NCI-H524 treated with DMSO at 0.1 percent for 48 hours (cell line): ENCODE results near the gene MAP2.

Experiments used
- DNase-seq: peaks from one replicate; lab custom pipeline; 2025; lab: John Stamatoyannopoulos, UW

The MAP2 gene

DNA sequence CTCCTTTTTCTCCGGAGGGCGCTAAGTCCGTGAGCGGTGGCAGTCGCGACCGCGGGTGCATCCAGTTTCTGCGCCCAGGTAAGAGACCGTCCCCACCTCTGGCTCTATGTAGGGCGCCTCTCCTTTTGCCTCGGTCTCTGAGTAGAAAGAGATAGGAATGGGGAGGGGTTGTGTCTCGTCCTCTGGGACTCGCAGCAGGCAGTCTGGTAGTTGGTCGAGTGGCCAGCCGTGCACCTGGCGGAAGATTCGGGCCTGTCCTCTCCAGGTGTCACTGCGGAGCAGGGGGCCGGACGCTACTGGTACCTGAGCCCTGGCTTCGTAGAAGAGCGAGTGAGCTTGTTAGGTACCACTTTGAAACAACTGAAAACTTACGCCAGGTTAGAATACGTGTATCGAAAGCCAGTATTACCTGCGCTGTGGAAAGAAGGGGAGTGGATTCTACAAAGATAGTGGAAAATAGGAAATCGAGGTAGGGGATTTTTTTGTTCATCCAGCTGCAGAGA is 403 bp downstream of the MAP2 start:
- DNase-seq: peak; percentile 6

DNA sequence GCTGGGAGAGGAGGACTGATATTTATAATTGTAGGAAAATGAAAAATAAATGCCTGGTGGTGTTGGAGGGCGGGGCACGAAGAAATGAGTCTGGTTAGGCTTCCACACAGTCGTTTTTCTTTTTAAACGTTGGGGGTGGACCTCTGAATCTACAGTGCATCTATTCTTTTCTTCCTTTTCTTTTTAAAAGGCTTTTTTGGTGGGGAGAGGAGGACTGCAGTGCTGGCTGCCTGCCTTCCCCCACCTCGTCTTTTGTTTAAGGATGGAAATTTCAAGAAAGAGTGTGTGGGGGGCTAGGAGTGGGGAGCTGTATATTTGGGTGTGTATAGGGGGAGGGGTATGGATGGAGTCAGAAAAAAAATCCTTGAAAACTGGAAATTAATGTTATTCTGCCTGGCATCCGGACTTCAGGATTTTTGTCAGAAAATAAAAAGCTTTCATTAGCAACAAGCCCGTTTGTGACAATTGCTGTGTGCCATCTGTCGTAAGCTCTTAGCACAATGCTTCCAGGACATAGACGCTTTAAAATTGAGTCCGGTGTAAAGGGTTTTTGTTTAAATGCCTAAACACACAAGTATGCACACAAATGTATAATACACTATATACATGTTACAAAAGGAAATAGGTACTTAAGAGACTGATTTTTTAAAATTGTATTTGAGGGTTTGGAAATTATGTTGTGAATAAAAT is 1.1 kb downstream of the MAP2 start:
- DNase-seq: peak; percentile 2

DNA sequence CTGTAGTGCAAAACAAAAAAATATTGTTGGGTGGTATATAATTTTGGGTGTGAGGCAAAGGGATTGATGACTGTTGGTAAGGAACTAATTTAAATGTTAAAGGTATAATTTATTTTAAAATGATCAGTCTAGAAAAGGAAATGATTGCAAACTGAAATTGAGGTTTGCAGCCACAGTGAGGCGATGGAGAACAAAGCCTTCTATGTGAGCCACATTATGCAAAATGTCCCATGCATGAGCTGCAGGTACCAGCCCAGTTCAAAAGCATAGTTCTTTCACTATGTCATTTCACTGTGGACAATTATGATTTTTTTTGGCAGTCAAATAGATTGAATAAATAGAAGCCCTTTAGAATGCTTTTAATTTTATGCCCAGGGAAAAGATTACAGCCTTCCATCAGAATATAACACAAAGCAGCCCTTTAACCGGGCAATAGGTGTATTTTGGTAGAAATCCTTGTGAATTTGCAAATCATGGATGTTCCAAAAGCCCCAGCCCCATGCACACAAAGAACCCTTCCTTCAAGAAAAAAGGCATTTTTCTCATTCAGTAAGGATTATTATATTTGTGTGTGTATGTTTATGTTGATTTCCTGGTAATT is 1.7 kb downstream of the MAP2 start:
- peak; percentile 8 for DNase-seq

DNA sequence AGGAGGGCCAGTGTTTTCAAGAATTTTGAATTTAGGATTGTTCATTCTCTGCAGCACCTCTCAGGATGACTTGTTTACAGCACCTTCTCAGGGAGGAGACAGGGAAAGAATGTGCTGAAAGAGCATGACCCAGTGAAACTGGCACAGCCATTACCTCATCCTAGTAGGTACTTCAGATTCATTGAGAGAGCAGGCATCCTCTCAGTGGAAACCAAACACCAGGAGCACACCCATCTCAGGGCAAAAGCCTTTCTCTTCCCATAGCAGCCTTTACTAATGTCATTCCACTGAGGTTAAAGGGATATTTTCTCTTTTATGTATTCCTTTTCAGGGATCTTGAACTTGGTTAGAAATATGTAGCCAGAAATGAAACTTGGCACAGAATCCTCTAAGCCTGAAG is 2.6 kb downstream of the MAP2 start:
- peak; percentile 76 for DNase-seq

DNA sequence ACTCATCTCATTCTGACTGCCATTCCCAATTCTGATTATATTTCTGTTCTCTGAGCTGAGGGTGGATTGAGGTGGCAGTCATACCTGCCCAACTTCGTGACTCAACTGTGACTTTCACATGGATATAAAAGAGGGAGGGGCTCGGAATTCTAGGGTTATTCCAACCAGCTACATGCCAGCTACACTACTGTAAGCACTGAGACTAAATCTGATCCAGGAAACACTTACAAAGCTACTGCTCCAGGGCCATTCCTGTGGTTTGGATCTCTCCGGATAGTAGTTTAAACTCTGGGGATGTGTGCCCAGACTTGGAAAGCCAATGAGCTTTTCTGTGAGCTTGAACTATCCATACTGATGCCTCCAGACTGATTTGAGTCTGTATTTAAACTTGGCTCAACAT is 7.9 kb downstream of the MAP2 start:
- DNase-seq: no peak

DNA sequence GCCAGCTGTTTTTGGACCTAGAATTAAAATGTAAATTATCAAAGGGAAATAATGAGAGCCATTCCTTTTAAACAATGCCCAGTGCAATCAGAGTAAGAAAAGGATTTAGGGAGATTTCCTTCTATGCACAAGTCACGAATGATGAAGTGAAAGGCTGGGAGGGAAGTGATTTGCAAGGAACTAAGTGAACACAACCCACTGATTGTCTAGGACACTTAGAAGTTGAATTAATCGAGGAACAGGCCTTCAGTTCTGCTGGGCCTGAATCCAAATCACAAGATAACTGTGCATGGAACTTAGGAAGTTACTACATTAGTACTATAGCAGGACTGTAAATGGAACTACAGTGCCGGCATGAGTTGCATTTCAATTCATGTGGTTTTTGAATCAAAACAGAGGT is 17.7 kb downstream of the MAP2 start:
- peak; percentile 6 for DNase-seq

DNA sequence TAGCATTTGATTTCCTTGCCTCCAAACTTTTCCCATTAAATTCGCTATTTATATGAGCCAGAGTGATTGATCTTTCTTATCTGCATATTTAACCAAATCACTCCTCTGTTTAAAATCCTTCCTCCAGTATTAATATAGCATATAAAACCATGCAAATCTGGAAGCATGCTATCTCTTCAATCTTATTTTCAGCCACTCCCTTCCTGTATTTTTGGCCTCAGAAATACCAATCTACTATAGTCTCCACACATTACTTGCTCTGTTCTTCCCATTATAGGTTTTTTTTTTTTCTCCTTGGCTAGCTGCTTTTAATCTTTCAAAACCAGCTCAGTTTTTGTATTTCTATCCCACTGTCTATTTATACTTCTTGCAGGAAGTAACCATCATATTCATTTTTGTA is 19.1 kb downstream of the MAP2 start:
- DNase-seq: no peak

DNA sequence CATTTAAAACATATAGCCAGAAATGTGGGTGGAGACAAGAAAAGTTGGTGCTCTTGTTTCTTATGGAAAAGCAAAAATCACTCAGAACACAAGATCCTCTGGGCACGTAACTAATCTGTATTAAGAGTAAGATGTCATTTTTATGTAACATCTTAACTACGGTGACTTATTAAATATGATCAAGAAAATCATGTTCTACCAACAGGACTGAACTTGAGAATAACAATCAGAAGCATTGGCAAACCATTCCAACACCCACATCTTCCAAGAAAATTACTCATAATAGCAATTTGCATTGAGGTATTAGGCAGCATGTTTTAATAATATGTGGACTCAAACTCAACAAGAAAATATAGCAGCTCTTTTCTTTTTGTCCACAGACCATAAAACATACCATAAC is 21.6 kb downstream of the MAP2 start:
- no peak for DNase-seq

DNA sequence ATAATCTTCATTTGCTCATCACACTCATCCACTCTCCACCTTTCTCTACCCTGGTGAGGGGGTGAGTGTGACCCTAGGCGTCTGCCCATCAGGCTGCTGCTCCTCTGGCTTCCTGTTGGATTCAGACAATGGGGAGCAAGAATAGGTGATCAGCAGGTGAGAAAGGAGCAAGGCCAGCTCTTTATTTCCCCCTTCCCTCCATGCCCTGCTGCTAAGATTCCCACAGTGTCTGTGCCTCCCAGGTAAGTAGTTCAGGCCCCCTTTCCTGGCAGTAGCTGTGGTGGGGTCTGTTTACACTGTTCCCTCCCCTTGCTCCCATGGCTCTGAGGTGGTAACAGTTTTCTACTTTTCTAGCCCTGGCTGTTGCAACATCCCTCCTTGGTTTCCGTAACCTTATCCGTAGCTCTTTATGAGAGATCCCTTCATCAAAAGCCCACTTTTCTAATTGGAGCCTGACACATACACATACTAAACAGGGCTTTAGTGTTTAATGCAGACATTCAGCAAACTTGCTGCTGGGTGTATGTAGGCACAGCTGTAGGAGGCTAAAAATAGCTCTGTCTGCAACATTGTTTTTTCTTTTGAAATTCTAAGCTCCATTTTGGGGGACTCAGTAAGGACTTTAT is 27.5 kb downstream of the MAP2 start:
- no peak for DNase-seq

DNA sequence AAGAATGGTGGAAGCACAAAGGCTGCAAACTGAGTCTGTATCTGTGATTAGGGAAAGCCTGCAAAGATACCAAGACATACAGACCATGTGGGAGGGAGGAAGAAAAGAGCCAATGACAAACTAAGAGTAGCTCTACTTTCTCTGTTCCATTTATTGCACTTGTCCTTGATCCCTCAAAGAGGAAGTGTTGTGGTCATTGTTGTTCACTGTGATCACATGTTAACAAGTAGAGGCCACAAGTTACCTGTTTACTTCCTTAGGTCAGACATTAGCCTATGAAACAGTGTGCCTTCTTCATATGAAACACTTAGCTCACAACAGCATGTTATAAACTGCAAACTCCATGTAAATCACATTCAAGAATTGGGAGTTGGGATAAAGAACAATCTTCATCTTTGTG is 32.6 kb downstream of the MAP2 start:
- DNase-seq: no peak

DNA sequence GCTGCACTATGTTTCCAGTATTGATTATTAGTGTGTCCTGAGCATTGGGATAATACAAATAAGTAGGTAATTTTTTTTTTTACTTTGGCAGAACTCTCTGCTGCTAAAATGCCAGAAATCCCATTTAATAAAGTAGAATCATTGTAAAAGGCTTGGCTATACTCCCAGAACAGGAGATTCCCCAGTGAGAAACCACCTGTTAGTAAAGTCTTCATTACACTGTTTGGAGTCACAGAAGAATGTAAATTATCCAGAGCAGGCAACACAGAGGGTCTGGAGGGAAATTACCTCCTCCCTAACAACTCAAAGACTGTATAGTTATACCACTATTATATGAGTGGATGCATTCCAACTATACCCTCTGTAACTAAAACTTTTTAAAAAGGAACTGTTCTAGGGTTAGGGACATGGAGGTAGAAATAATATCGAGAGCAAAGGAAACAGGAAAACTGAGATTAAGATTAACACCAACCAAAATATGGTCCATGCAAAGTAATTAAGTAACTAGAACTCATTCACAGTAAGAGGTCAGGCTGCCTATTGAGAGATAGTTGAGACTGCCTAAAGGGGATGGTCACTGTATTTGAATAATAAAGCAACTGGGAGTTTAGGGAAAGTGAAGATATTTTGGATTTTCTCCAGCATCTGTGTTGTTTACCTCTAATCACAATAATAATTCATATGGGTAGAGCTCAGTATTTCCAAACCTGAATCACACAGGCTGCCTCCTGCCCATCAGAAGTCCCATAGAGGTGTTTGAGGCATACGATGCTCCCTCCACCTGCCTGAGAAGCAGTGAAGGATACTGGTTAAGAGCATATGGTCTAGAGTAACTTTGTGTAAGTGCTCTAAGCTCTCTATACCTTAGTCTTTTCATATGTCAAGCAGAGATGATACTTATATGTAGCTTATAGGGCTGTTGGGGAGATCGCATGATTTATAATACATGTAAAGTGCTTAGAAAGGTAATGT is 34.4 kb downstream of the MAP2 start:
- no peak for DNase-seq

DNA sequence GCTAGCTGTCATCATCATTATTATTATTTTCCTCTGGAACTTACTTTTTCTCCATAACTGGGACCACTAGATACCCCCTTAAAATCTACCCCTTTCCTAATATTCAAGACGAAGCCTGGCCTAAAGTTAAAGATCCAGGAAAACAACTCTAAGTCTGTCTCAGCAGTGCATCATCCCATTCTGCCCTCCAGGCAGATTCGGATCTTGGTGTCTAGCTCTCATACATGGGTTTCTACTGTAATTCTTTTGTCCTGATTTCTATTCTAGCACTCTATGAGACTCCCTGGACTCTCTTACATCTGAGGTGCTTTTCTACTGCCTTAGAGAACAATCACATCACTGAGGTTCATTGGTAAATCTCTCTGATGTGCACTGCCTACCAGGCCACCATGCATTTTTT is 35.5 kb downstream of the MAP2 start:
- DNase-seq: no peak

DNA sequence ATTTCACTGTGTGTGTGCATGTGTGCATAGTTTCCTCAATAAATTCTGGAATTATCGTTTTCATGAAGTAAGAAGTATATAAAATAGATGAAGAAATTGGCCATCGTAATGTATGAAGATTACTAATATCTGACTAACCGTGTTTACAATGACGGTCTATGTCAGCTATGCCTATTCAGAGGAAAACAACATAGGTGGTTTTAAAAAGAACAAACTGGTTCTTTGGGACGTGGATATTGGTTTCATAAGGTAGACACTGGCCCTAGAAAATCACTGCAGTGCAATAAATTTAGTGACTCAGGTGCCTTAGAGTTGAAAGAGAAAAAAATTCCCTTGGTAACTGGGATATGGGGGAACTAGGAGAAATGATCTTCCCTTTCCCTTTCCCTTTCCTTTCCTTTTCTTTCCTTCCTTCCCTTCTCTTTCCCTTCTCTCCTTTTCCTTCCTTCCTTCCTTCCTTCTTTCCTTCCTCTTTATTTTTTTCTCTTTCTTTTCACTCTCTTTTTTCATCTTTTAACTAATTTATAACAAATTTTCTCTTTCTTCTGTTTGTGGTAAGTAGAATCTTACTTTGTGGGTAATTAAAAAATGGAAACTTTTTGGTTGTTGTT is 36.4 kb downstream of the MAP2 start:
- DNase-seq: no peak

DNA sequence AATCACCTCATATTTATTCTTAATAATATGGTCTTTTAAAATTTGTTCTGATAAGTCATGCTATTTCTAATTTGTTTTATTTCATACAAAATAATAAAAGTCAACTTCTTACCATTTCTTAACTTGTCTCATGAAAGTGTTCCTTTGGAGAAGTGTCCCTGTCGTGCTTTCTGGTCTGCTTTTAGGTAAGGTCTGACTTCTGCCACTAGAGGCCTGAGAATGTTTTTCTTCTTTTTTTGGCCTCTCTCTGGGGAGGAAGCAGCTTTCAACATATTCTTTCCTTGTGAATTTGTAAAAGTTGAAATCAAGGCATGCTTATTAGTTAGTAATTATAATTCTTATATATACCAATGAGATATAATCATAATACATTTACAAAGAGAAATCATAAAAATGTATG is 39.4 kb downstream of the MAP2 start:
- DNase-seq: no peak

DNA sequence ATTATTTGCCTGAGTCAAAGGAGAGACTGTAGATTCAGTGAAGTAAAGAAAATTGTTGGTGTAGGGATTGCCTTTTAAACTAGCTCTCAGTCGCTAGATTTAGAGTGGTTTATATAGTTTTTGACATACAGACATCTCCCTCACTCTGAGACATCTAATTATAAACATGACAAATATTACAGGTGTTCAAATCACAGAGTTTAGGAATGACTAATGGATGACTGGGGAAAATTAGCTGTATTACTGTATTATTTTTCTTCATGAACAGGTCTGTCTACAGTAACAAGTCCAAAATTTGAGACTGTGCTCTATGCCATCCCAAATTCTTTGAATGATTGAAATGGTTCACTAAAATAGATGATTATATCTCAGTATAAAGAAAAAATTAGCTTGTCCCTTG is 40.0 kb downstream of the MAP2 start:
- DNase-seq: no peak

DNA sequence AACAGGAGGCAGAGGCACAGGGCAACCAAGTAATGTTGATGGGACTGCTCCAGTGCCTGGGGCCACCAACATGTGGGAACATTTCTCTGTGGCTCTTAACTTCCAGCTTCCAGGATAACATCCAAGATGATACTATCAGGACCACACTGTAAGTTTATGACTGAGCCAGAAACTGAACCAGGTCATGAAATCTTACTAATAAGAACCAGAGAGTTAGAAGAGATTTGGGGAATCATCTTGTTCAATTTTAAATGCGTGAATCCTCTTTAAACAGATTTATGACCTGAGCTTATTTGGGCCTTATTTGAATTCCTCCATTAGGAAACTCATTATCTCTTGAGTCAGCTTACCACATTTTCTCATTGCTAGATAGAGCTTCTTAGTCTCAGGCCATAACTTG is 45.0 kb downstream of the MAP2 start:
- DNase-seq: no peak

DNA sequence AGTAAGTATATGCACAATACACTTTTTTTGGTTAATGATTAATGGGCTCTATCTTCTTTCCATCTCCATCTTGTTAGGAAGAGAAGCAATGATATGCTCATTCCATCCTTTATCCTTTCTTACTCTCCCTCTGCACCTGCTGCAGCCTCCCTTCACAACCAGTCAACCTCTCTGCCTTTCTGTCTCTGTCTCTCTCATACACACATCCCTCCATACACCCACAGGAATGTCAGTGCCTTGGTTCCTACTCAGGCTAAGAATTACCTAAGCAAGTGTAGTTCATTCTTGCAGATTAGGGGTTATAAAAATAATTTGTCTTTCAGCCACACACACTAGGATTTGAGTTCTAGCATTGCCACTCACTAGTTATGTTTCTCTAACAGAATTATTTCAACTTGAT is 45.6 kb downstream of the MAP2 start:
- no peak for DNase-seq

DNA sequence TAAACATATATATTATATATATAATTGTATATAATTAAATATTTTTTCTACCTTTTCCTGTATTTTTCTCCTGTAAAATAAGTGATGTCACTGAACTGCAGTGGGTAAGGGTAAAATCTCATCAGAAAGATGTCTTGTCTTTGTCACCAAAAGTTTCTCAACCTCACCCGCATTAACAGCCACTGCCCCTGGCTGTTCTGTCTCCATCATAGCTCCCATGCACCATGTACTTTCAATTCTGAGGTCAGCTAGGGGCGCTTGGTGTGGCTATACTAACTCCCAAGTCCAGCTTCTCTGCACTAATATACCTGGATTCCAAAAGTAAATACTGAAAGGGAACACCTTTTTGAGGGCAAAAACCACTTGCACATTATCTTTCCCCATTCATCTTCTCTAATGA is 46.6 kb downstream of the MAP2 start:
- DNase-seq: no peak

DNA sequence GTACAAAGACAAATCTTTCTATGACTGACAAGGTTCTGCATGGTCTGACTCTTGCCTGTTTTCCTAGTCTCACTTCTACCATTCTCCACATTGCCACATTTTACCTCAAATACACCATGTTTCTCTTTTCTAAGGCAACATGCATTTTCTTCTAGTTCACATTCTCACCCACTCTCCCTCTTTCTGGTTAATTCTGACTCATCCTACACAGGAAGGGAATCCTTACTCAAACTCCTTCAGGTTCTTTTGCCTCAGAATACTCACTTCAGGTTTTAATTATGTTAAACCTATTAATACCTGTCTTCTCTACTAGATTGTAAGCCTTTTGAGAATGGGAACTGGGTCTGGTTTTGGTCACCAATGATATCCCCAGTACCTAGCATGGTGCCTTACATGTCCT is 47.2 kb downstream of the MAP2 start:
- no peak for DNase-seq

DNA sequence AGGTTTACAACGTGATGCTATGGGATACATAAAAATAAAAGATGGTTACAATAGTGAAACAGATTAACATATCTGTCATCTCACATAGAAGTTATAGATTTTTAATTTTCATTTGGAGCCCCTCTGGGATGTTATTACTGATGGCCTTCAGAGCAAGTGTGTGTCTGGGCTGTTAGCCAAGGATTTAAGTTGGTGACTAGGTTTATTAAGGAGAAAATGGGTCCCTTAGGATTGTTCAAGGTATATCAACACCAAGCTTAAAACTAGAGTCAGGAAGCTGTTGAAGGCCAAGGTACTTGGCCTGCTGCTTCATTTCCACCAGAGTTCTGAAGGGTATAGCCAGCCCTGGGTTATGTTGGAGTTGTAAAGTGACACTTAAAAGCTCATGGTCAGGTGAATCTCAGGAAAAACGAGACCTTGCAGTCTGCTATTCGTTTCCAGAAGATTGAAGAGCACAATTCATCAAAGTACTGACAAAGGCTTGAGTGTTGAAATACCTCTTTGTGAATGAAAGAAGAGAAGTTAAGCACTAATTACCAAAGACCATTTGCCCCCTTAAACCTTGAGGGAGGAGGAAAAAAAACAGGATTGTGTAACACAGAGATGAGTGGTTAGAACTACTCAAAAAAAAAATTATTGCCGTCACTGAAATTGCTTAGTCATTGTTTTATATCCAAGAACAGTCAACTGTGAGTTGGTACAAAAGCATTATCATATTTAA is 48.4 kb downstream of the MAP2 start:
- DNase-seq: peak; percentile 91

DNA sequence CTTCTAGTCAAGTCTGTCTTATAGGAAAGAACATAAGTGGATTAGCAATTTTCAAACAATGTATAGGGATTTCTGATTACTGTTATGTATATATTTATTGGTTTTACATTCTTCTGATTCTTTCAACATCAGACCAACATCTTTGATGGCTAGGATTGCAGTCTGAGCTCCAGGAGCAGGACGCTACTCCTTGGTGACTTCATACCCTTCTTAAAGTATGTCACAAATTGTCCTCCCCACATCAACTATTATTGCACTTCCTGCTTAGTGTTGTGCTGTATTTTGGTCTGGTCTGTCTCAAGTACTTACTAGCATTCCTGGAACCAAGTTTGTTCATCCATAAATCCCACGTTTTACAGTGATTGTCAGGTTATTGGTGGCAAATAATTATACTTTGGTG is 49.0 kb downstream of the MAP2 start:
- no peak for DNase-seq
